NCI-H526 (cell line): ENCODE data around the gene ILKAP.
A peak's percentile ranks its signal among the peaks of the same experiment; 100 is the strongest.

Source experiments
- DNase-seq, 2 experiments: peaks; one replicate each; lab custom pipeline; 2025; lab: John Stamatoyannopoulos, UW

Gene ILKAP

GRCh38 chr2:238203094-238203972, at the start of gene ILKAP:
ILKAP (minus strand) TSS chr2:238203695; CDS start chr2:238203553, 142 bp downstream.
- peak; percentile 58 to 96 for DNase-seq

- DNase-seq = no peak
These were observed 49.5 kb upstream of the ILKAP start for GRCh38 chr2:238252766-238253630.

GRCh38 chr2:238251986-238252385, 48.5 kb upstream of the ILKAP start:
- no peak for DNase-seq

- DNase-seq = no peak
These were observed 47.8 kb upstream of the ILKAP start for GRCh38 chr2:238251331-238251730.

GRCh38 chr2:238250896-238251295, 47.4 kb upstream of the ILKAP start:
- DNase-seq = no peak

- no peak for DNase-seq
These were observed 44.5 kb upstream of the ILKAP start for GRCh38 chr2:238247841-238248453.

- no peak for DNase-seq
These were observed 43.7 kb upstream of the ILKAP start for GRCh38 chr2:238247002-238247822.

GRCh38 chr2:238244151-238244550, 40.7 kb upstream of the ILKAP start:
- DNase-seq = peak in 1 of 2 experiments; percentile 22

- DNase-seq = peak in 1 of 2 experiments; percentile 44
These were observed 40.1 kb upstream of the ILKAP start for GRCh38 chr2:238243496-238244076.

GRCh38 chr2:238242731-238243495, 39.4 kb upstream of the ILKAP start:
- peak; percentile 39 to 72 for DNase-seq

GRCh38 chr2:238241970-238242369, 38.5 kb upstream of the ILKAP start:
- DNase-seq = no peak

- peak; percentile 87 to 98 for DNase-seq
These were observed 37.5 kb upstream of the ILKAP start for GRCh38 chr2:238240757-238241711.

GRCh38 chr2:238239863-238240756, 36.6 kb upstream of the ILKAP start, which contains the start of gene HES6:
HES6 (minus strand) TSS chr2:238240038; CDS start chr2:238239905, 133 bp downstream.
- peak; percentile 89 to 99 for DNase-seq

GRCh38 chr2:238239543-238239862, 36.0 kb upstream of the ILKAP start:
- no peak for DNase-seq

GRCh38 chr2:238238766-238239542, 35.5 kb upstream of the ILKAP start:
- peak in 1 of 2 experiments; percentile 78 for DNase-seq

GRCh38 chr2:238238311-238238765, 34.8 kb upstream of the ILKAP start:
- DNase-seq = peak in 1 of 2 experiments; percentile 45
